Mammary epithelial cell (primary cell): ENCODE data around the gene HSD17B2.

Experiments
- EZH2 ChIP-seq: IDR thresholded peaks from 2 replicates; pipeline ENCODE4 v1.6.1; 2012; ENCODE audit warnings: low read length, inconsistent platforms, borderline replicate concordance
- TF ChIP-seq, protein P1 (sequence below), 2 donors: IDR thresholded peaks in 1 of 2; conservative IDR thresholded peaks in 1 of 2; 2 replicates each; pipeline ENCODE4 v1.5.1; 2011 to 2012; ENCODE audit warnings: inconsistent platforms in 2 of 2, low read length in 2 of 2, mild to moderate bottlenecking in 2 of 2, control low read depth in 1 of 2, low read depth in 1 of 2; ENCODE audit not compliant: insufficient read depth in 1 of 2; ENCODE audit errors: extremely low read depth in 1 of 2

DNA sequence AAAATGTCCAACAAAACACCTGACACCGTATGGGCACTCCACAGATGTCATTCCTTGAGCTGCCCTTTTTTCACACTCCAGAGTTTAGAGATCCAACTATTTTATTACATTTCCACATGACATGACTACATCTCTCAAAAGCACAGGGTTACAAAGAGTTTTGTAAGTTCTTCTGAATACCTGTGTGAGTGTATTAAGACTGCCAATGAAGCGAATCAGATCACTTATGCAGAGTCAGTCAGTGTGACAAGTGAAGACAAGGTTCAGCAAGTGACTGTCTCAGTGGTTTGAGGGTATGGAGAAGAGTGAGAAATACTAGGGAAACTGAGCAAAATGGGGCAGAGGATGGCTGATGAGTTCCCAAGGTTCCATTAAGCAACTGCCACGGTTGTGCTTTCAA lies 32.2 kb upstream of the HSD17B2 start:
- TF ChIP-seq EZH2 = no peak
- TF ChIP-seq, protein P1, sequence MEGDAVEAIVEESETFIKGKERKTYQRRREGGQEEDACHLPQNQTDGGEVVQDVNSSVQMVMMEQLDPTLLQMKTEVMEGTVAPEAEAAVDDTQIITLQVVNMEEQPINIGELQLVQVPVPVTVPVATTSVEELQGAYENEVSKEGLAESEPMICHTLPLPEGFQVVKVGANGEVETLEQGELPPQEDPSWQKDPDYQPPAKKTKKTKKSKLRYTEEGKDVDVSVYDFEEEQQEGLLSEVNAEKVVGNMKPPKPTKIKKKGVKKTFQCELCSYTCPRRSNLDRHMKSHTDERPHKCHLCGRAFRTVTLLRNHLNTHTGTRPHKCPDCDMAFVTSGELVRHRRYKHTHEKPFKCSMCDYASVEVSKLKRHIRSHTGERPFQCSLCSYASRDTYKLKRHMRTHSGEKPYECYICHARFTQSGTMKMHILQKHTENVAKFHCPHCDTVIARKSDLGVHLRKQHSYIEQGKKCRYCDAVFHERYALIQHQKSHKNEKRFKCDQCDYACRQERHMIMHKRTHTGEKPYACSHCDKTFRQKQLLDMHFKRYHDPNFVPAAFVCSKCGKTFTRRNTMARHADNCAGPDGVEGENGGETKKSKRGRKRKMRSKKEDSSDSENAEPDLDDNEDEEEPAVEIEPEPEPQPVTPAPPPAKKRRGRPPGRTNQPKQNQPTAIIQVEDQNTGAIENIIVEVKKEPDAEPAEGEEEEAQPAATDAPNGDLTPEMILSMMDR (conservative IDR thresholded peaks at IDR 0.05 in 1 of 2, IDR thresholded peaks at IDR 0.05 in 1 of 2; ENCODE audit: extremely low read depth in 1 of 2, insufficient read depth in 1 of 2, low read depth in 1 of 2, low read length in 2 of 2) = no peak
